Measurements from ENCODE around the gene ESF1. TPM values are rescaled to one million over a fixed set of nuclear protein-coding genes. Genes with fewer than 3 reads are reported as not detected.

ESF1 gene
- total and polyA plus RNA-seq, 2 experiments from 2014 or later, result 20.5 to 71.7 TPM

DNA sequence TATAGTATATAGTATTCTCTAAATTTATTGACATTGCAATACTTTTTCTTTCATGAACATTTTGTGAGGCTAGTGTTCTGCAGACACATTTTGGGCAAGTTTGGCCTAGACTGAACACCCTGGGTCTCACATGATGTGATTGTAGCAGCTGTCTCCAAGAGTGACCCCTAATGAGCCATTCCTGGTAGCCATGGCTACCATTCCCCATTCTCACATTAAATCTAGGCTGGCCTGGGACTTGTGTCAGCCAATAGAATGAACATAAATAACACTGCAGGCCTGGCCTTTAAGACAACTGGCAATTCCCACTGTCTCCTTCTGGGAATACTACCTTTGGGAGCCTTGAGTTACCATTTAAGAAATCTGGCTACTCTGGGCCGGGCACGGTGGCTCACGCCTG, 108.0 kb downstream of the ESF1 start:
- Mint-ChIP-seq H3K36me3 (ENCODE audit: low read depth) (no peaks in the 10 kb centered on the region), H3K27me3 (ENCODE audit: insufficient read depth, low read depth, poor library complexity) (peaks cover 3% of the 10 kb centered on the region), H3K9me3 (no peaks in the 10 kb centered on the region), H3K27ac (no peak overlapping the region), H3K4me3 (no peak overlapping the region), H3K4me1 (no peaks in the 10 kb centered on the region)
- H3K27ac ChIP-seq (ENCODE audit: low read depth), result no peak overlapping the region
- no peaks in the 10 kb centered on the region for H3K79me2 ChIP-seq (replicated peaks; ENCODE audit: insufficient read depth)
- no peak overlapping the region for H3K4me3 ChIP-seq
- no peak overlapping the region for H3K4me2 ChIP-seq
- H3K27me3 ChIP-seq (ENCODE audit: insufficient read depth), result no peaks in the 10 kb centered on the region
- H3K9me2 ChIP-seq (ENCODE audit: insufficient read depth), result peaks cover 3% of the 10 kb centered on the region
- no peaks in the 10 kb centered on the region for H3F3A ChIP-seq (replicated peaks; ENCODE audit: low read depth)
- H3K4me1 ChIP-seq (ENCODE audit: insufficient read depth), result no peaks in the 10 kb centered on the region
- no peaks in the 10 kb centered on the region for H3K36me3 ChIP-seq (ENCODE audit: insufficient read depth)
- no peak overlapping the region for H2AFZ ChIP-seq
- TF ChIP-seq, protein P1, sequence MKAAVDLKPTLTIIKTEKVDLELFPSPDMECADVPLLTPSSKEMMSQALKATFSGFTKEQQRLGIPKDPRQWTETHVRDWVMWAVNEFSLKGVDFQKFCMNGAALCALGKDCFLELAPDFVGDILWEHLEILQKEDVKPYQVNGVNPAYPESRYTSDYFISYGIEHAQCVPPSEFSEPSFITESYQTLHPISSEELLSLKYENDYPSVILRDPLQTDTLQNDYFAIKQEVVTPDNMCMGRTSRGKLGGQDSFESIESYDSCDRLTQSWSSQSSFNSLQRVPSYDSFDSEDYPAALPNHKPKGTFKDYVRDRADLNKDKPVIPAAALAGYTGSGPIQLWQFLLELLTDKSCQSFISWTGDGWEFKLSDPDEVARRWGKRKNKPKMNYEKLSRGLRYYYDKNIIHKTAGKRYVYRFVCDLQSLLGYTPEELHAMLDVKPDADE (IDR thresholded peaks at IDR 0.05), result no peak
- TF ChIP-seq CTCF (conservative IDR thresholded peaks at IDR 0.05; ENCODE audit: low read depth in 2 of 2), result no peak
- TF ChIP-seq EZH2 (IDR thresholded peaks at IDR 0.05; ENCODE audit: low read depth, unreplicated experiment), result no peak
- TF ChIP-seq, protein P2, sequence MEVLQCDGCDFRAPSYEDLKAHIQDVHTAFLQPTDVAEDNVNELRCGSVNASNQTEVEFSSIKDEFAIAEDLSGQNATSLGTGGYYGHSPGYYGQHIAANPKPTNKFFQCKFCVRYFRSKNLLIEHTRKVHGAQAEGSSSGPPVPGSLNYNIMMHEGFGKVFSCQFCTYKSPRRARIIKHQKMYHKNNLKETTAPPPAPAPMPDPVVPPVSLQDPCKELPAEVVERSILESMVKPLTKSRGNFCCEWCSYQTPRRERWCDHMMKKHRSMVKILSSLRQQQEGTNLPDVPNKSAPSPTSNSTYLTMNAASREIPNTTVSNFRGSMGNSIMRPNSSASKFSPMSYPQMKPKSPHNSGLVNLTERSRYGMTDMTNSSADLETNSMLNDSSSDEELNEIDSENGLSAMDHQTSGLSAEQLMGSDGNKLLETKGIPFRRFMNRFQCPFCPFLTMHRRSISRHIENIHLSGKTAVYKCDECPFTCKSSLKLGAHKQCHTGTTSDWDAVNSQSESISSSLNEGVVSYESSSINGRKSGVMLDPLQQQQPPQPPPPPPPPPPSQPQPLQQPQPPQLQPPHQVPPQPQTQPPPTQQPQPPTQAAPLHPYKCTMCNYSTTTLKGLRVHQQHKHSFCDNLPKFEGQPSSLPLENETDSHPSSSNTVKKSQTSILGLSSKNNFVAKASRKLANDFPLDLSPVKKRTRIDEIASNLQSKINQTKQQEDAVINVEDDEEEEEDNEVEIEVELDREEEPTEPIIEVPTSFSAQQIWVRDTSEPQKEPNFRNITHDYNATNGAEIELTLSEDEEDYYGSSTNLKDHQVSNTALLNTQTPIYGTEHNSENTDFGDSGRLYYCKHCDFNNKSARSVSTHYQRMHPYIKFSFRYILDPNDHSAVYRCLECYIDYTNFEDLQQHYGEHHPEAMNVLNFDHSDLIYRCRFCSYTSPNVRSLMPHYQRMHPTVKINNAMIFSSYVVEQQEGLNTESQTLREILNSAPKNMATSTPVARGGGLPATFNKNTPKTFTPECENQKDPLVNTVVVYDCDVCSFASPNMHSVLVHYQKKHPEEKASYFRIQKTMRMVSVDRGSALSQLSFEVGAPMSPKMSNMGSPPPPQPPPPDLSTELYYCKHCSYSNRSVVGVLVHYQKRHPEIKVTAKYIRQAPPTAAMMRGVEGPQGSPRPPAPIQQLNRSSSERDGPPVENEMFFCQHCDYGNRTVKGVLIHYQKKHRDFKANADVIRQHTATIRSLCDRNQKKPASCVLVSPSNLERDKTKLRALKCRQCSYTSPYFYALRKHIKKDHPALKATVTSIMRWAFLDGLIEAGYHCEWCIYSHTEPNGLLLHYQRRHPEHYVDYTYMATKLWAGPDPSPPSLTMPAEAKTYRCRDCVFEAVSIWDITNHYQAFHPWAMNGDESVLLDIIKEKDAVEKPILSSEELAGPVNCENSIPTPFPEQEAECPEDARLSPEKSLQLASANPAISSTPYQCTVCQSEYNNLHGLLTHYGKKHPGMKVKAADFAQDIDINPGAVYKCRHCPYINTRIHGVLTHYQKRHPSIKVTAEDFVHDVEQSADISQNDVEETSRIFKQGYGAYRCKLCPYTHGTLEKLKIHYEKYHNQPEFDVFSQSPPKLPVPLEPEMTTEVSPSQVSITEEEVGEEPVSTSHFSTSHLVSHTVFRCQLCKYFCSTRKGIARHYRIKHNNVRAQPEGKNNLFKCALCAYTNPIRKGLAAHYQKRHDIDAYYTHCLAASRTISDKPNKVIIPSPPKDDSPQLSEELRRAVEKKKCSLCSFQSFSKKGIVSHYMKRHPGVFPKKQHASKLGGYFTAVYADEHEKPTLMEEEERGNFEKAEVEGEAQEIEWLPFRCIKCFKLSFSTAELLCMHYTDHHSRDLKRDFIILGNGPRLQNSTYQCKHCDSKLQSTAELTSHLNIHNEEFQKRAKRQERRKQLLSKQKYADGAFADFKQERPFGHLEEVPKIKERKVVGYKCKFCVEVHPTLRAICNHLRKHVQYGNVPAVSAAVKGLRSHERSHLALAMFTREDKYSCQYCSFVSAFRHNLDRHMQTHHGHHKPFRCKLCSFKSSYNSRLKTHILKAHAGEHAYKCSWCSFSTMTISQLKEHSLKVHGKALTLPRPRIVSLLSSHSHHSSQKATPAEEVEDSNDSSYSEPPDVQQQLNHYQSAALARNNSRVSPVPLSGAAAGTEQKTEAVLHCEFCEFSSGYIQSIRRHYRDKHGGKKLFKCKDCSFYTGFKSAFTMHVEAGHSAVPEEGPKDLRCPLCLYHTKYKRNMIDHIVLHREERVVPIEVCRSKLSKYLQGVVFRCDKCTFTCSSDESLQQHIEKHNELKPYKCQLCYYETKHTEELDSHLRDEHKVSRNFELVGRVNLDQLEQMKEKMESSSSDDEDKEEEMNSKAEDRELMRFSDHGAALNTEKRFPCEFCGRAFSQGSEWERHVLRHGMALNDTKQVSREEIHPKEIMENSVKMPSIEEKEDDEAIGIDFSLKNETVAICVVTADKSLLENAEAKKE (CRISPR knock-in tag; IDR thresholded peaks at IDR 0.05), result no peak
- TF ChIP-seq ZNF114 (CRISPR knock-in tag; IDR thresholded peaks at IDR 0.05), result no peak
- TF ChIP-seq, protein P3, sequence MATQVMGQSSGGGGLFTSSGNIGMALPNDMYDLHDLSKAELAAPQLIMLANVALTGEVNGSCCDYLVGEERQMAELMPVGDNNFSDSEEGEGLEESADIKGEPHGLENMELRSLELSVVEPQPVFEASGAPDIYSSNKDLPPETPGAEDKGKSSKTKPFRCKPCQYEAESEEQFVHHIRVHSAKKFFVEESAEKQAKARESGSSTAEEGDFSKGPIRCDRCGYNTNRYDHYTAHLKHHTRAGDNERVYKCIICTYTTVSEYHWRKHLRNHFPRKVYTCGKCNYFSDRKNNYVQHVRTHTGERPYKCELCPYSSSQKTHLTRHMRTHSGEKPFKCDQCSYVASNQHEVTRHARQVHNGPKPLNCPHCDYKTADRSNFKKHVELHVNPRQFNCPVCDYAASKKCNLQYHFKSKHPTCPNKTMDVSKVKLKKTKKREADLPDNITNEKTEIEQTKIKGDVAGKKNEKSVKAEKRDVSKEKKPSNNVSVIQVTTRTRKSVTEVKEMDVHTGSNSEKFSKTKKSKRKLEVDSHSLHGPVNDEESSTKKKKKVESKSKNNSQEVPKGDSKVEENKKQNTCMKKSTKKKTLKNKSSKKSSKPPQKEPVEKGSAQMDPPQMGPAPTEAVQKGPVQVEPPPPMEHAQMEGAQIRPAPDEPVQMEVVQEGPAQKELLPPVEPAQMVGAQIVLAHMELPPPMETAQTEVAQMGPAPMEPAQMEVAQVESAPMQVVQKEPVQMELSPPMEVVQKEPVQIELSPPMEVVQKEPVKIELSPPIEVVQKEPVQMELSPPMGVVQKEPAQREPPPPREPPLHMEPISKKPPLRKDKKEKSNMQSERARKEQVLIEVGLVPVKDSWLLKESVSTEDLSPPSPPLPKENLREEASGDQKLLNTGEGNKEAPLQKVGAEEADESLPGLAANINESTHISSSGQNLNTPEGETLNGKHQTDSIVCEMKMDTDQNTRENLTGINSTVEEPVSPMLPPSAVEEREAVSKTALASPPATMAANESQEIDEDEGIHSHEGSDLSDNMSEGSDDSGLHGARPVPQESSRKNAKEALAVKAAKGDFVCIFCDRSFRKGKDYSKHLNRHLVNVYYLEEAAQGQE (IDR thresholded peaks at IDR 0.05; ENCODE audit: unreplicated experiment), result no peak
- no peak for TF ChIP-seq STAT1 (IDR thresholded peaks at IDR 0.05; ENCODE audit: unreplicated experiment)
- no peak for TF ChIP-seq EZH2phosphoT487 (IDR thresholded peaks at IDR 0.05; ENCODE audit: unreplicated experiment)
- no peak for TF ChIP-seq POLR2AphosphoS5 (IDR thresholded peaks at IDR 0.05; ENCODE audit: low read depth)
- TF ChIP-seq CREB1 (CRISPR knock-in tag; IDR thresholded peaks at IDR 0.05; ENCODE audit: low read depth), result no peak
- no peak for TF ChIP-seq JUNB (IDR thresholded peaks at IDR 0.05; ENCODE audit: unreplicated experiment)
- no peak for TF ChIP-seq ZNF331 (CRISPR knock-in tag; IDR thresholded peaks at IDR 0.05; ENCODE audit: low read depth)
- TF ChIP-seq NANOG (IDR thresholded peaks at IDR 0.05; ENCODE audit: borderline replicate concordance), result no peak
- DNase-seq (ENCODE audit: low spot score) (no peak), ATAC-seq (no peak)
- H4K20me1 ChIP-seq (replicated peaks; ENCODE audit: insufficient read depth), result no peaks in the 10 kb centered on the region
